ENCODE results near the gene MYH7B.

MYH7B gene

DNA sequence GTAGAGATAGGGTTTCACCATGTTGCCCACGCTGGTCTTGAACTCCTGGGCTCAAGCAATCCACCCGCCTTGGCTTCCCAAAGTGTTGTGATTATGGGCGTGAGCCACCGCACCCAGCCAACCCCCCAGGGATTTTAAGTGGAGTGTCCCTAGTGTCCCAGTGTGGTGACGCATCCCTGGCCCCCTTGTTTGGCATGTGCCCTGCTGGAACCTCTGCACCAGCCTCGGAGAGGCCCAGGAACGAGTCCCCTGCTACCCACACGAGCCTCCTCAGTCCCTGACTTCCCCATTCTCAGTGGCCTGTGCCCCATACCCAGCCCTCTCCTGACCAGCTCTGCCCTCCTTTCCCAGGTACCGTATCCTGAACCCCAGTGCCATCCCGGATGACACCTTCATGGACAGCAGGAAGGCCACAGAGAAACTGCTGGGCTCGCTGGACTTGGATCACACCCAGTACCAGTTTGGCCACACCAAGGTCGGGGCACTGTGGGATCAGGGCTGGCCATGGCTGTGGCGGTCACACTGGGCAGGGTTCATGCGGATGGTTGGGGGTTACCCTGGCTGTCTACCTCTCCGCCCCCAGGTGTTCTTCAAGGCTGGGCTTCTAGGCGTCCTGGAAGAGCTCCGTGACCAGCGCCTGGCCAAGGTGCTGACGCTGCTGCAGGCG is 37.2 kb downstream of the MYH7B start:
- no peak for DNase-seq (ENCODE audit: low spot score)

DNA sequence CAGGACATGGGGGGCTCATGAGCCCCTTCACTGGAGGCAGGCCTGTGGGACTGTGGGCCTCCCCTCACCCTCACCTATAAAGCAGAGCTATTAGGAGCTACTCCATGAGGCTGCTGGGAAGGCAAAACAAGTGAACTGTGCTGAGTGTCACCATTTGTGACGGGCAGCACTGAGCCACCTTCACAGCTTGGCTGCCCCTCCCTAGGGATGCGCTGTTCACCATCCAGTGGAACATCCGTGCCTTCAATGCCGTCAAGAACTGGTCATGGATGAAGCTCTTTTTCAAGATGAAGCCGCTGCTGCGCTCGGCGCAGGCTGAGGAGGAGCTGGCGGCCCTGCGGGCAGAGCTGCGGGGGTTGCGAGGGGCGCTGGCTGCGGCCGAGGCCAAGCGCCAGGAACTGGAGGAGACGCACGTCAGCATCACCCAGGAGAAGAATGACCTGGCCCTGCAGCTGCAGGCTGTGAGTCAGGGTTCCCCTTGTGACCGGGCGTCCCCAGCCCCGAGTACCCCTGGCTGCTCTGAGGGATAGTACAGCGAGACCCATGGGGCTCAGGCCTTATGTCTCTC is 38.4 kb downstream of the MYH7B start:
- no peak for DNase-seq (ENCODE audit: low spot score)

DNA sequence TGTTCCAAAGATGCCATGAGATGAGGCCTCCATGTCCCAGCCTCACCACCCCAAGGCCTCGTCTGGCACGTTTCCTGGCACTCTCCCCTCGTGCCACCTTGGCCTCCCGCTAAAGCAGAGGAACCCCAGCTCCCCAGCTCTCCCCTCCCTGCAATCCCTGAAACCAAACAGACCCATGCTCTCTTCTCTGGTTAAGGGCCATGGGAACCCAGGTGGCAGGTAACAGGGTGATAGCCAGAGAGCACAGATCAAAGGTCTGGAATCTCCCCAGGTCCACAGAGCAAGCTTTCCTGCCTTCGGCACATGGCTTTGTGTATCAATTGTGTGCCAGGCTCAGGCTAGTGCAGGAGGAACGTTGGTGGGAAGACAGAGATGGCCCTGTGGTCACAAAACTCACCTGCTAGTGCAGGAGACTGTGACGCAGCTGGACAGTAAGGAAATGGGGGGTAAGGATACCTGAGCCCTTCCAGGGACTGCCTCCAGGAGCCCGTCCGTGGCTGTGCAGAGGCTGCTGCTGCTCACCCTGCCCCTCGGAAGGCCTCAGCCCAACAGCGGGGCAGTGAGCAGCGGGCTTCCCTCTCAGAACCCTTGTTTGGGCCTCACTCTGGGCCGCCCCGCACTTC is 39.0 kb downstream of the MYH7B start:
- no peak for DNase-seq (ENCODE audit: low spot score)

DNA sequence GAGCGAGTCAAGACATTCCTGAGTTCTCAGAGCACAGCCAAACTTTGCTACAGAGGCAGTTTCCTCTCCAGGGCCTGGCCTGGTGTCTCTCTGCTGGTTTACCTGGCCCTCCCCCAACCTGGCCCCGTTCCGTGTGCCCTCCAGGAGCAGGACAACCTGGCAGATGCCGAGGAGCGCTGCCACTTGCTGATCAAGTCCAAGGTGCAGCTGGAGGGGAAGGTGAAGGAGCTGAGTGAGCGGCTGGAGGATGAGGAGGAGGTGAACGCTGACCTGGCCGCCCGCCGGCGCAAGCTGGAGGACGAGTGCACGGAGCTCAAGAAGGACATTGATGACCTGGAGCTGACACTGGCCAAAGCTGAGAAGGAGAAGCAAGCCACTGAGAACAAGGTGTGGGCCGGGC is 39.5 kb downstream of the MYH7B start:
- DNase-seq (ENCODE audit: low spot score) = no peak

DNA sequence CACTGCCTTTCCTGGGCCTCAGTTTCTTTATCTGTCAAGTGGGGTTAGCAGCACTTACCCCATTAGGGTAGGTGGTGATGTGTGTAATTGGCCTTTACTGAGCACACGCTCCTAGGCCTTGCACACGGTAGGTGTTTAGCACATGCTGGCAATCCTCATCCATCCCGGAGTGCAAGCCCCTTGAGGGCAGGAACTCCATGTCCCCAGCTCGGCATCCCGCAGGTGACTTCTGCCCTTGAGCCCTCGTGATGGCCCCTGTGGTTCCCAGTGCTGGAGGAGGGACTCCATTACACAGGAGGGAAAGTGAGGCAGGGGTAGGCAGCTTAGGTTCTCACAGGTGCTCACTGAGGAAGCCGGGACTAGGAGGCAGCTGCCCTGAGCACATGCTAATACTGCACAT is 40.0 kb downstream of the MYH7B start:
- DNase-seq (ENCODE audit: low spot score) = no peak

DNA sequence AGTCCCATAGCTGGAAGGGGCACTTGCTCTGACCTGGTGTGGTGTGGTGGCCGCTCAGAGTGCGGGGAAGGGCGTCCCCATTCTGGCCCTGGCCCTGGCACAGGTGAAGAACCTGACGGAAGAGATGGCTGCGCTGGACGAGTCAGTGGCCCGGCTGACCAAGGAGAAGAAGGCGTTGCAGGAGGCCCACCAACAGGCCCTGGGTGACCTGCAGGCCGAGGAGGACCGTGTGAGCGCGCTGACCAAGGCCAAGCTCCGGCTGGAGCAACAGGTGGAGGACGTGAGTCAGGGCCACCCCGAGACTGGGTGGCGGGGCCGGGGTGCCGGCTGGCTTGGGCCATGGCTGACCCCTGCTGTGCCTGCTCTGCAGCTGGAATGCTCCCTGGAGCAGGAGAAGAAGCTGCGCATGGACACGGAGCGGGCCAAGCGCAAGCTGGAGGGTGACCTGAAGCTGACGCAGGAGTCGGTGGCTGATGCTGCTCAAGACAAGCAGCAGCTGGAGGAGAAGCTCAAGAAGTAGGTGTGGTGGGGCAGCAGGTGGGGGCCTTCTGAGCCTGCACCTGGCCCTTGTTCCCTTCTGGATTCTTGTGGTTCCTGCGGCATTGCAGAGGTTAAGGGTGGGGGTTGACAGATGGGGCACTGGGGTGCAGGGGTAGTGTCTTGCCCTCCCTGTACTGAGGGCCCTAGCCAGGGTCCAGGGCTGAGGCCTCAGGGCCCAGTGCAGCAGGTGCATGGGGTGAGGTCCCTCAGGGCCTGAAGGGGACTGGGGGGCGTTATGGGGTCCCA is 40.8 kb downstream of the MYH7B start:
- no peak for DNase-seq (ENCODE audit: low spot score)

DNA sequence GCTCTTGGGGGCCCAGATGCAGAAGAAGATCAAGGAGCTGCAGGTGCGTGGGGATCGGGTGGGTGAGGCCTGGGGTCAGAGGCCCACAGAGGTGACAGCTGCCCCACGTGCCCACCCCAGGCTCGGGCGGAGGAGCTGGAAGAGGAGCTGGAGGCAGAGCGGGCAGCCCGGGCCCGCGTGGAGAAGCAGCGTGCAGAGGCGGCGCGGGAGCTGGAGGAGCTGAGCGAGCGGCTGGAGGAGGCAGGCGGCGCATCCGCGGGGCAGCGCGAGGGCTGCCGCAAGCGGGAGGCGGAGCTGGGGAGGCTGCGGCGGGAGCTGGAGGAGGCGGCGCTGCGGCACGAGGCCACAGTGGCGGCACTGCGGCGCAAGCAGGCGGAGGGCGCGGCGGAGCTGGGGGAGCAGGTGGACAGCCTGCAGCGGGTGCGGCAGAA is 41.5 kb downstream of the MYH7B start:
- peak; percentile 59 for DNase-seq (ENCODE audit: low spot score)

DNA sequence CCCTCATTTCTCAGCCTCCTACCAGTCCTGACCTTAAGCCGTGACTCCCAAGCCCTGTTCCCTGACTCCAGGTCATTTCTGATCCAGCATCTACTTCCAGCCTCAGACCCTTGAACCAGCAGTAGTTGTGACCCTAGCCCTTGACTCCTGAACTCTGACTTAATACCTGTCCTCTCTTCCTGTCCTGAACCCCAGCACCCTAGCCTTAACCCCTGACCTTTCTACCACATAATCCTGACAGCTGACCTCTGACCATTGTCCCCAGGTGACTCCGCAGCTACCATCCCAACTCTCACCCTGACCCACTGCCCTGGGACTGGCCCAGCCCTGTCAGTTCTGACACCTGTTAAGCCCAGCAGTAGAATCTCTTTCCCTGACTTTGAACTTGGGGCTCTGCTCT is 42.1 kb downstream of the MYH7B start:
- DNase-seq (ENCODE audit: low spot score) = no peak

DNA sequence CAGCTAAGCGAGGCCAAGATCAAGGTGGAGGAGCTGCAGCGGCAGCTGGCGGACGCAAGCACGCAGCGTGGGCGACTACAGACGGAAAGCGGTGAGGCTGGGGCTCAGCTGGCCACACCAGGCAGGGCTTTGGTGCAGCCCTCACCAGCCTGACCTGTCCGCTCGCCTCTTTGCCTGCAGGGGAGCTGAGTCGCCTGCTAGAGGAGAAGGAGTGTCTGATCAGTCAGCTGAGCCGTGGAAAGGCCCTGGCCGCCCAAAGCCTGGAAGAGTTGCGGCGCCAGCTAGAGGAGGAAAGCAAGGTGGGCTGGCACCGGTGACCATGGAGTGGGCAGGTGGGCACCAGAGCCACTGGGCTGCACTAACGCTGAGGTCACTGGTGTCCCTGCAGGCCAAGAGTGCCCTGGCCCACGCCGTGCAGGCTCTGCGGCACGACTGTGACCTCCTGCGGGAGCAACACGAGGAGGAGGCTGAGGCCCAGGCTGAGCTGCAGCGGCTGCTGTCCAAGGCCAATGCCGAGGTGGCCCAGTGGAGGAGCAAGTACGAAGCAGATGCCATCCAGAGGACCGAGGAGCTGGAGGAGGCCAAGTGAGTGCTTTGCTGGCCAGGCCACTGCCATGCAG is 42.8 kb downstream of the MYH7B start:
- DNase-seq (ENCODE audit: low spot score) = no peak

DNA sequence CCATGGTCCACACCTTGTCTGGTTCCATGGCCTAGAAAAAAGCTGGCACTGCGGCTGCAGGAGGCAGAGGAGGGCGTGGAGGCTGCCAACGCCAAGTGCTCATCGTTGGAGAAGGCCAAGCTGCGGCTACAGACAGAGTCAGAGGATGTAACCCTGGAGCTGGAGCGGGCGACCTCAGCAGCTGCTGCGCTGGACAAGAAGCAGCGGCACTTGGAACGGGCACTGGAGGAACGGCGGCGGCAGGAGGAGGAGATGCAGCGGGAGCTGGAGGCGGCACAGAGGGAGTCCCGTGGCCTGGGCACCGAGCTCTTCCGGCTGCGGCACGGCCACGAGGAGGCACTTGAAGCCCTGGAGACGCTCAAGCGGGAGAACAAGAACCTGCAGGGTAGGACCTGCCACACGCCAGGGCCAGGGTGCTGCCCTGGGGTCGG is 43.4 kb downstream of the MYH7B start:
- DNase-seq (ENCODE audit: low spot score) = no peak

DNA sequence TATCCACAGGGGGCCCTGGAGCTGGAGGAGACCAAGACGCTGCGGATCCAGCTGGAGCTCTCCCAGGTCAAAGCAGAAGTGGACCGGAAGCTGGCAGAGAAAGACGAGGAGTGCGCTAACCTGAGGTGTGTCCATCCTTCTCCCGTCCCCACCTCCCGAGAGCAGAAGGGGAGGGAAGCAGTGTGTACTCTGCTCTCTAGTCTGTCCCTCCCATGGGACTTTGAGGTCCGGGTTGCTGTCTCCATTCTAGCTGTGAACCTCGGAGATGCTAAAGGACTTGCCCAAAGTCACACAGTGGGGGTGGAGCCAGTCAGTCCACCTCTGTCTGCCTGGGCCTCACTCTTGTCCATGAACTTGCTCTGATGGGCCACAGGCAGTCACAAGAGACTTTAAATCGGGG is 44.1 kb downstream of the MYH7B start:
- DNase-seq (ENCODE audit: low spot score) = no peak

DNA sequence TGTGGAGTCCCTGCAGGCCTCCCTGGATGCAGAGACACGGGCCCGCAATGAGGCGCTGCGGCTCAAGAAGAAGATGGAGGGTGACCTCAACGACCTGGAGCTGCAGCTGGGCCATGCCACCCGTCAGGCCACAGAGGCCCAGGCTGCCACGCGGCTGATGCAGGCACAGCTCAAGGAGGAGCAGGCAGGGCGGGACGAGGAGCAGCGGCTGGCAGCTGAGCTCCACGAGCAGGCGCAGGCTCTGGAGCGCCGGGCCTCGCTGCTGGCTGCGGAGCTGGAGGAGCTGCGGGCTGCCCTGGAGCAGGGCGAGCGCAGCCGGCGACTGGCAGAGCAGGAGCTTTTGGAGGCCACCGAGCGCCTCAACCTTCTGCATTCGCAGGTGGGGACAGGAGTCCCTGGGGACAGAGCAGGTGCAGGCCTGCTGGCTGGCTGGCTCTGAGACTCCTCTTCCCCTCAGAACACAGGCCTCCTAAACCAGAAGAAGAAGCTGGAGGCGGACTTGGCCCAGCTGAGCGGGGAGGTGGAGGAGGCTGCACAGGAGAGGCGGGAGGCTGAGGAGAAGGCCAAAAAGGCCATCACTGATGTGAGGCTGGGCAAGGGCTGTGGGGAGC is 44.7 kb downstream of the MYH7B start:
- DNase-seq (ENCODE audit: low spot score) = no peak

DNA sequence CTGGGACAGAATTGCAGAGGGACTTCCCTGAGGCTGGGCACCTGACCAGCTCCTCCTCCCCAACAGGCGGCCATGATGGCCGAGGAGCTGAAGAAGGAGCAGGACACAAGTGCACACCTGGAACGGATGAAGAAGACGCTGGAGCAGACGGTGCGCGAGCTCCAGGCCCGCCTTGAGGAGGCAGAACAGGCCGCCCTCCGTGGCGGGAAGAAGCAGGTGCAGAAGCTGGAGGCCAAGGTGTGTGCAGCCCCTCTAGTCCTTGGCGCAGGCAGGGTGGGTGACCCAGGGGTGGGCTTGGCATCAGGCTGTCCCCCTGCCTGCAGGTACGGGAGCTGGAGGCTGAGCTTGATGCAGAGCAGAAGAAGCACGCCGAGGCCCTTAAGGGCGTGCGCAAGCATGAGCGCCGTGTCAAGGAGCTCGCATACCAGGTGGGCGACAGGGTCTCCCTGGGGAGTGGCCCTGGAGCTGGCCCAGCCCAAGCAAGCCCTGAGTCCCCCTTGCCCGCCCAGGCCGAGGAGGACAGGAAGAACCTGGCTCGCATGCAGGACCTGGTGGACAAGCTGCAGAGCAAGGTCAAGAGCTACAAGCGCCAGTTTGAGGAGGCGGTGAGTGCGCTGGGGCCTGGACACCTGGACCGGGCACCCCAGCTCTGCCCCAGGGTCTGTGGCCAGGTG is 45.4 kb downstream of the MYH7B start:
- DNase-seq (ENCODE audit: low spot score) = no peak

DNA sequence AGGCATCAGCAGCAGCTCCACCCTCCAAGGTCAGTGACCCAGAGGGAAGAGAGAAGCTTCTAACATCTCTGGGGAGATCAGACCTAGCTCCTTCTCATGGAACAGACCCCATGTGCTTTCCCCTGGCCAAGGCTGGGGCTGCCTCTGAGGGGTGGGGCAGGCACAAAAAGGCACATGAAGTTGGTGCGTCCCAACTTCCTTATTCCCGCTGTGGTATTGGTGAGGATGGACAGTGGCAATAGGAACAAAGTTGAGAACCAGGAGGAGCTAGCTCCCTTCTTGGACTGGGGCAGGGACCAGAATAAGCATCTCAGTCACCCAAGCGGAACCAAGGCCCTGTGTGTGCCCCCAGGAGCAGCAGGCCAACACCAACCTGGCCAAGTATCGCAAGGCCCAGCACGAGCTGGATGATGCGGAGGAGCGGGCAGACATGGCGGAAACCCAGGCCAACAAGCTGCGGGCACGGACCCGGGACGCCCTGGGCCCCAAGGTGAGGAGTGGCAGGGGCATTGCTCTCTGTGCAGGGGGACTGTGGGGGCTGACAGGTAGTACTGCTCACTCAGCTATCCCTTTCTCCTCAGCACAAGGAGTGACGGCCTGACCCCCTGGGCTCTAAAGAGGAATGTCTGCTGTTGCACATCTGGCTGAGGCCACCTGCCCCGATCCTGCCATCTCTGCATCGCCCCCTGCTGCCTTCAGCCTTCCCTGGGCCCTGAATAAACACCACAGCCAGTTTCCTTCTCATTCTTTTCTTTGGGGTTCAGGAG is 46.1 kb downstream of the MYH7B start:
- DNase-seq (ENCODE audit: low spot score) = no peak

DNA sequence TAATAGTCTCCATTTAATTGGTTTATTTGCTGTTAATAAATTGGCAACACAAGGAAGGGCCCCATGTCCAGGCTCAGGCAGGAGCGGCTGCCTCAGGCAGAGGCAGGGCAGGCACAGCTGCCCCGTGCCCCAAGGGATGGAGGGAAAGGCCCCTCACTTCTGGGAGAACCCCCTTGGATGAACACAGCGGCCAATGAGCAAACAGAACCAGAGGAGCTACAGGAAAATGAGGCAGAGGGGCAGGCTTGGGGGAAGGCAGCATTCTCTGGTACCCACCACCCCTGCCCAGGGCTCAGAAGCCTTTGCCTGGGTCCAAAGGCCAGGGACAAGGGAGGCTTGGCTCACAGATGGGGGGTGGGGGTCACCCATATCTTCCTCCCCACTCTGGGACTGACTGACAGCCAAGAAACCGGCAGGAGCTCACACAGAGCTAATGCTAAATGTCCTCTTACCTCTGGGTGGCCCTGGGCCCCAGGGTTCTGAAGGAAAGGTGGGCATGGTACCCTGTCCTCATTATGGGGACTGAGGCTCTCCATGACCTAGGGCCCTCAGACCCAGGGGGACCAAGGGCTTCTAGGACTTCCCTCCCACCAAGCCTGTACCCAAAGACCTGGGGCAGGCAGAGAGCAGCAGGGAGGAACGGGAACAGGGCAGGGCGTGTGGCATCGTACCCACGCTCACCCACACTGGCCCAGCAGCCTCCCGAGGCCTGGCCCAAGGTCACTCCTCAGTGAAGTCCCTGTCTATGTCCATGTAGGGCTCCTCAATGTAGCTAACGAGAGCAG is 47.0 kb downstream of the MYH7B start:
- no peak for DNase-seq (ENCODE audit: low spot score)

DNA sequence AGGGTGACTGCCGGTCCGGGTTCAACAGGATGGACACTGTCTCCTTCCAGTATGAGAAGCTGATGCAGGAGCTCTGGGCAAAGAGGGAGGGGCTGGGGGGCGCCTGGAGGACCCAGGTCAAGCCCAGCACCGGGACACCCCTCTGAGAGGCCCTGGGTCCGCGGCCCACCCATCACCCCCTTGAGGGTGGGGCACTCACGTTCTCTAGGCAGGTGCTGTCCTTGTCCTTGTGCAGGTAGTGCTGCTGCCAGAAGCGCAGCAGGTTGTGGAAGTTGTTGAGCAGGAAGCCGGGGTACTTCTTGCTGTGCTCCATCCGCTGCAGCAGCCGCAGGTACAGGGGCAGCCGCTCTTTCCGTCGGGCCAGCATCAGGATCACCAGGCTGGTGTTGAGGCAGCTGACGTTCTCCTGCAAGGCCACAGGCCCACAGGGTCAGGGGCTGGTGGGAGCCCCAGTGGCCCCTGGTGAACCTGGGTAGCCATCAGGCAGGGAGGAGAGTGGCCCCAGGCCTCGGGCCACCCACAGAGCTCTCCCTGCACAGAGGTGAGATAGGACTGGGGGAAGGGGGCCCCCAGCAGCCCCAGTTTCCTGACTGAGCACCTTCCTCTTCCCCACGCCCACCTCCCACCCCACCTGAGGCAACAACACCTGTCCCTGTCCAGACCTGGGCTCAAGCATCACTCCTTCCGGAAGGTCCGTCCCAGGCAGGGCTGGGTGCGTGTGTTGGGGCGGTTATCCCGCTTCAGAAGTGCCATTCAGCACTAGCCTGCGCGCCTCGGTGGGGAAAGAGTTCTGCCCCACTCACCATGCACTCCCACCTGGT is 47.8 kb downstream of the MYH7B start:
- DNase-seq (ENCODE audit: low spot score) = no peak

DNA sequence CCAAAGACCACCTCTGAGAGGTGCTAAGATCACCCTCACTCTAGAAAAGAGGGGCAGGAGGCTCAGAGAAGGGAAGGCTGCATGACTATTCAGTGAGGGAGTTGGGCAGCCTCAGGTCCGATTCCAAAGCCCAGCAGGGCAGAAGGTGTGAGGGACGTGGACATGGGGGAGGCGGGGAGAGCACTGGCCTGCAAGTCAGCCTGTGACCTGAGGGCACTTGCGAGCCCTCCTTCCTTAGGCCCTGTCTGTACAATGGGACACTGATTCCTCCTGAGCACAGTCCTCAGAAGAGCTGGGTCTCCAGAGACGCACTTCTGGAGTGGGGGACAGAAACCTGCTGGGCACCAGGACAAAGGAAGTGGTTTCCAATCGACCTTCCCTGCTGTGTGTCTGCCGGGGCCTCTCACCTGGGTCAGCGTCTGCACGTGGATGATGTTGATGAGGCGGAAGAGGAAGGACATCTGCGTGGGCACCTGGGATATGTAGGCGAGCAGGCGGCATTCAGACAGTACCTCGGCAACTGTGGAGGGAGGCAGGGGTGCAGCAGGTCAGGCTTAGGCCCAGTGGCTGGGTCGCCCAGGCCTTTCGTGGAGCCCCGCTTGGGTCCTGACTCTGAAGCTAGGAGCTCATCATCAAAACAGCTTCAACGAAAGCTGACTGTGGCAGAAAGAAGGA is 48.5 kb downstream of the MYH7B start:
- DNase-seq (ENCODE audit: low spot score) = no peak

DNA sequence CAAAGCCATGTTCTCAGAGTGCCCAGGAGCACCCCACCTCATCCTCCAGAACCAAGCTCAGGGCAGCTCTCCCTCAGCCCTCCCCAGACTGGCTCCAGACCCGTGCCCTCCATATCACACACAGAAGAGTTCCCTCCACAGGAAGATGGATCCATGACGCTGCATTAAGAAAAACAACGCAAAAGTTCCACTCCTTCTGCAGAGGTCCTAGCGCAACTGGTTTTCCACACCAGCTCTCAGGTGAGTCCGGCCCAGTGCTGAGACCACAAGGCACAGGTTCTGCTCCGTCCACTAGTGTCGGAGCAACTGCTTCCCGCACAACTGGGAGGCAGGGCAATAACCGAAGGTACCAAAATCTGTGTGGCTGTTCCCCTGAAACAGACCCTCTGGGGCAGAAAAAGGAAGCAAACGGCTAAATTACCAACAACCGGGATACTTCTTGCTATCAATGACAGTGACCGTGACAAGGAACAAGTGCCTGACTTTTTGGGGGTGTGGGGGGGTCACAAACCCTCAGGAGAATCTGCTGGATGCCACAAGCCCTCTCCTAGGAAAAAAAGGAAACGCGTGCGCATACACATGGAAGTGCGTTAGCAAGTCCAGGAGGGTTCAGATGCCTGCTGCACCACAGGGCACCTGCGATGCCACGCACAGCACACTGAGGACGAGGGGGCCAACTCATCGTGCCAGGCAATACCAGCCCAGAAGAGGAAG is 49.2 kb downstream of the MYH7B start:
- DNase-seq (ENCODE audit: low spot score) = no peak
